NCI-H69 (cell line): ENCODE results near the gene PPP1R13L.
"Not testable (repeated sequence)": the region's sequence is repeated elsewhere in the genome, so short reads cannot be mapped to it uniquely, and the experiment has no call there.

Source experiments
- DNase-seq: peaks from one replicate; lab custom pipeline; 2025; lab: John Stamatoyannopoulos, UW

PPP1R13L gene

GRCh38 chr19:45346449-45346848, 58.4 kb downstream of the PPP1R13L start:
- DNase-seq = peak; percentile 24

GRCh38 chr19:45345506-45345860, 59.4 kb downstream of the PPP1R13L start:
- DNase-seq = no peak

DNA sequence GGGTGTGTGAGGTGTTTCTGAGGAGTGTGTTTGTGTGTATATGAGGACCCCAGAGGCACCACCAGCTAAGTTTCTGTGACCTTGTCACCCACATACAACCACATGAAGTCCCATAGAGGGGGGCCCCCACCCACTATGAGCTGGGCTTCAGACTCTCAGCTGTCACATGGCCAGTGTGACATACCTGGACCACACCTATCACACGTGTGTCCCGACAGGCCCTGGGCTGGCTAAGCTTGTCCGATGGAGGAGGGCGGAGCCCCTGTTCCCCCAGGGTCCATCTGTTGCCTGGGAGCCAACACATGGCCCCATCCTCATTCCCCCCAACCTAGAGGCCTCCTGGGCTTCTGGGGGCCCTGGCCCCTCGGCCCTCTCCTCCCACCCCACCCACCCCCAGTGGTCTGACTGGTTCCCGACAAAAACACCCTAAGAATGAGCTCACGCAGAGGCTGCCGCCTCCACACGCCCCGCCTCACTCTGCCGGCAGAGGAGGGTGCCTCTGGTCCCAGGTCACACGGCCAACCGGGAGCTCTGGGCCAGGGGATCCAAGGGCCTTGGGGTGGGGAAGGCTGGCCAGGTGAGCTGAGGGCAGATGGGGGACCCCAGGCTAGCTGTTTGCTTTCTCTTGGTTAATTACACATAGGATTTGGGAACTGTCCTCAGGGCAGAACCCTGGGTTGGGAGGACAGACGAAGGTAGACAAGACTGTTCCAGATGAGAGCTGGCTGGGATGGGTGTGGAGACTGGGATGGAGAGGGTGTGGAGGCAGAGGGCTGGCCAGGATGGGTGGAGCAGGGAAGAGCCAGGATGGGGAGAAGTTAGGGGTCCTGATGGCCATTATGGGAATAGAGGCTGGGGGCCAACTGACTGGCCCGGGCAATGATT, 60.0 kb downstream of the PPP1R13L start:
- DNase-seq = no peak

DNA sequence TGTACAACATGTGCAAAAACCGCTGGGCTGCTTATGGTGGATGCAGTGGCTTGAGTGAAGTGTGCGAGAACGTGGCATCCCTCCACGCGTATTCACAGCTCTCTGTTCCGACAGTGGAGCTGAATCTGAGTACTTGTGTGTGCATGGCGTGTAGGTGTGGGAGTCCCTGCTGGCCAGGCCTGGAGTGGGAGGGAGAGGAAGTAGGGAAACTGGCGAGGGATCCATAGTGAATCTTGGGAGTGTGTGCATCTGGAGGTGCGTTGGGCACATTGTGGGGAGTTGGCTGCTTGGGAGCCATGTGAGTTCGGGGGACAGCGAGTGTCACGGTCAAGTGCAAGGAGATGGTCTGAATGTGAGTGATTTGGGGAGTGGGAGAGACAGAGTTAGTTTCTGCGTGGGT, 62.0 kb downstream of the PPP1R13L start:
- no peak for DNase-seq

DNA sequence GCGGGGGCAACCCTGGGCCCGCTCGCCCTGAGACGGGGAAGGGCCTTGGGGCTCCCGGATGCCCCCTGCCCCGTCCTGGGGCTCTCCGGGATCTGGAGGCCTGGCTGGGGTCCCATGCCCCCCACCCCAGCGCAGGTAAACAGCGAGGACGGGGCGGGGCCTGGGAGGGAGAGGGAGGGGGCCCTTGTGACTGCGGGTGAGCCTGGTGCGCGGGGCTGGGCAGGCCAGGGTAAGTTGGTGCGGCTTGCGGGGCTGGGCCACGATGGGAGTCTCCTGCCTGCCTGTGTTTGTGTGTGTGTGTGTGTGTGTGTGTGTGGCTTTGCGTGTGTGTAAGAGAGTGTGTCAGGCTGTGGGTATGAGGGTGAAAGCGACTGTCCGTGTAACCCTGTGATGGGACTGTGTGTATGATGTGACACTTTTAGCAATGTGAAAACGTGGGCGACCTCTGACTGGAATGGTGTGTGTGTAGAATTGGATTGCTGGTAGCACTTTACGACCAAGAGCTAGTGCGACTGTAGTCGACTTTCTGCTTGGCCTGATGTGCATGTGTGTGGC, 63.9 kb downstream of the PPP1R13L start:
- DNase-seq = peak; percentile 60

- DNase-seq = peak; percentile 80
Observed at GRCh38 chr19:45340232-45340898, 64.5 kb downstream of the PPP1R13L start, which contains the start of gene KLC3. TSS of gene KLC3 (plus strand) at chr19:45340750. CDS start at chr19:45345542, 4,792 bp downstream.

DNA sequence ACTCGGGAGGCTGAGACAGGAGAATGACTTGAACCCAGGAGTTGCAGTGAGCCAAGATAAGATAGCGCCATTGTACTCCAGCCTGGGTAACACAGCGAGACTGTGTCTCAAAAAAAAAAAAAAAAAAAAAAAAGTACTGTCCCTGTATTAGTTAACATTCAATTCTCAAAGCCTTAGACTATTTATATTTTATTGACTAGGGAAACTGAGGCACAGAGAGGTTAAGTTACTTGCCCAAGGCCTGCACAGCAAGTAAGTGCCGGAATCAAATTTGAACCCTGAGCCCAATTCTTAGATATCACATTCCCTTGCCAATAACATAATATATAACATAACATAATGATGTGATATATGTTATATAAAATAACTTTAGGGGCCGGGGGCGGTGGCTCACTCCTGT, 65.2 kb downstream of the PPP1R13L start:
- no peak for DNase-seq

DNA sequence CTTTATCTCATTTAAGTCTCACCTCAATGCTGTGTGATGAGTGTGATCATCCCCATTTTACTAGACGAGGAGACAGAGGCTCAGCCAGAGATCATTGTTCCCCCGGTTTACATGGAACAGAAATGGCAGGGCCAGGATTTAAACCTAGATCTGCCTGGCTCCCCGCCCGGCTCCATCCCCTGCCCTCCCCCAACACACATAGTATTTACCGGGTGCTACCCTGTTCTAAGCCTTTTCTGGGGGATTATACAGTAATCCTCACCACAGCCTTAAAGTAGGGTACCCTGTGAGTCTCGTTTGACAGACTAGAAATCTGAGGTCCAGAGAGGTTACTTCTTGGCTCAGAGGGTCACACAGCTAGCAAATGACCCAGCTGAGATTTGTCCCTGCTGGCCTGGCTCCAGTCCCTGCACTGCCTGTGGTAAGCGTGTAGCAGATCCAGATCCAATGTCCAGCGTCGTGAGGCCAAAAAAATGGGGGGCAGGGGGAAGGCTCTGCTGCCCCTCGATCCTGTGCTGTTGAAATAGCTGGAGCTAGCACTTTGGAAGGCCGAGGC, 68.1 kb downstream of the PPP1R13L start:
- DNase-seq = no peak

DNA sequence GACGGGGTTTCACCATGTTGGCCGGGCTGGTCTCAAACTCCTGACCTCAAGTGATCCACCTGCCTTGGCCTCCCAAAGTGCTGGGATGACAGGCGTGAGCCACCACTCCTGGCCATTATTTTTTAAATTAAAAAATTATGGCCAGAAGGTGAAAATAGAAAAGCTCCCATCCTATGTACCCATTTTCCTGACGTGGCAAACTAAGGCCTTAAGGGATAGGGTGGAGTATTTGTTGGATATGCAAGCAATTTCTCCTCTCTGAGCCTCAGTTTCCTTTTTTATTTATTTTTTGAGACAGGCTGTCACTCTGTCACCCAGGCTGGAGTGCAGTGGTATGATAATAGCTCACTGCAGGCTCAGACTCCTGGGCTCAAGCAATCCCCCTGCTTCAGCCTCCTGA, 70.0 kb downstream of the PPP1R13L start:
- DNase-seq = not testable (repeated sequence)

DNA sequence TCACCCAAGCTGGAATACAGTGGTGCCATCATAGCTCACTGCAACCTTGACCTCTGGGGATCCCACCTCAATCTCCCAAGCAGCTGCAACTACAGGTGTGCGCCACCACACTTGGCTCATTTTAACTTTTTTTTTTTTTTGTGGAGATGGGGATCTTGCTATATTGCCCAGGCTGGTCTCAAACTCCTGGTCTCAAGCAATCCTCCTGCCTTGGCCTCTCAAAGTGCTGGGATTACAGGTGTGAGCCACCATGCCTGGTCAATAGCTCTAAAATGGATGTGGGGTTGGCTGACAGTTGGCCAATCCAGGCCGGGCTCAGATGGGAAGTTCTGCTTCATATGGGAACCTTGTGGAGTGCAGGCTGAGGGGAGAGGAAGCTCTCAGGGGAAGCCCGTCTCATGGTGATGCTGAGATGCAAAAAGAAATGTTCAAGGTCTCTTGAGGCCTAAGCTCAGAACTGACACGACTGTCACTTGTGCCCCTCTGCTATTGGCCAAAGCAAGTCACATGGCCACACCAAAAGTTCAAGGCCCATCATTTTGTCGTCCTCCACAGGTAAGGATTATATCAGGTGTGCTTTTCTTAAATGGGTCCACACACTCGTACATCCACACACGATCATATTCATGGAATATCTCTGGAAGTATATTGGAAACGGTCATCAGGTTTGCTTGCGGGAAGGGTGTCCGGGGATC, 71.1 kb downstream of the PPP1R13L start:
- no peak for DNase-seq

DNA sequence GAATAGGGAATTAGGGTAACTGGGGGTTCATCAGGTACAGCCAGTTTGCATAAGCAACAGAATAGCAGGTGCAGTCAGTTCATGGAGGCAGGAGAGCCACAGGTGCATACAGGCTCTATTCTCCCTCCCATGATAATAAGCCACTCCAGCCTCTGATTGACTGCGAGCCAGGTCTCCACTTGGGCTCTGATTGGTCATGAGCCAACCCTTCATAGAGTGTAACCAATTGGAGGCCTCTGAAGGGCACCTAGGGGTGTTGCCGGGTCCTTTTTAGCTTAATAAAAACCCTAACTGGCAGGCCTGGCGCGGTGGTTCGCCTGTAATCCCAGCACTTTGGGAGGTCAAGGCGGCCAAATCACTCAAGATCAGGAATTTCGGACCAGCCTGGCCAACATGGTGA, 73.5 kb downstream of the PPP1R13L start:
- DNase-seq = no peak
